Brain microvascular endothelial cell (primary cell): Measurements from ENCODE around the gene ADAM11.
A peak's percentile ranks its signal among the peaks of the same experiment; 100 is the strongest.

ENCODE experiments used
- DNase-seq: peaks from one replicate; pipeline ENCODE4 v3.0.0-alpha.2; 2020
- H3K27ac ChIP-seq: fragments of 250-450 bp; sonication (Bioruptor Pico); 2 replicates; pipeline ENCODE4 v1.5.1; 2020; ENCODE audit warnings: mild to moderate bottlenecking, moderate library complexity
- H3K27me3 ChIP-seq: fragments of 250-450 bp; sonication (Bioruptor Pico); replicated peaks from 2 replicates; pipeline ENCODE4 v1.5.1; 2020; ENCODE audit warnings: mild to moderate bottlenecking
- H3K36me3 ChIP-seq: fragments of 250-450 bp; sonication (Bioruptor Pico); replicated peaks from 2 replicates; pipeline ENCODE4 v1.5.1; 2020; ENCODE audit warnings: mild to moderate bottlenecking
- H3K4me3 ChIP-seq: 2 replicates; pipeline ENCODE4 v1.5.1; 2011; ENCODE audit warnings: low read depth, mild to moderate bottlenecking, control low read depth, low read length, moderate library complexity
- in situ Hi-C: cut with HindIII; loops from 2 replicates; pipeline ENCODE4 v1.10.0; 2017; ENCODE audit warnings: low sequenced_read_pairs, low pct_ligation_motif_present
- TF ChIP-seq, protein P1 (sequence below): IDR thresholded peaks from 2 replicates; pipeline ENCODE4 v1.5.1; 2011; ENCODE audit warnings: low read depth, mild to moderate bottlenecking, moderate library complexity, low read length, control low read depth, inconsistent platforms; ENCODE audit errors: missing control alignments

ADAM11 gene

GRCh38 chr17:44760474-44761308 lies 1.9 kb downstream of the ADAM11 start:
- Histone ChIP-seq H3K4me3 (no peak overlapping the region), H3K27ac (no peak overlapping the region), H3K27me3 (peaks cover 5% of the 10 kb centered on the region), H3K36me3 (no peaks in the 10 kb centered on the region)
- no peak for DNase-seq
- TF ChIP-seq, protein P1, sequence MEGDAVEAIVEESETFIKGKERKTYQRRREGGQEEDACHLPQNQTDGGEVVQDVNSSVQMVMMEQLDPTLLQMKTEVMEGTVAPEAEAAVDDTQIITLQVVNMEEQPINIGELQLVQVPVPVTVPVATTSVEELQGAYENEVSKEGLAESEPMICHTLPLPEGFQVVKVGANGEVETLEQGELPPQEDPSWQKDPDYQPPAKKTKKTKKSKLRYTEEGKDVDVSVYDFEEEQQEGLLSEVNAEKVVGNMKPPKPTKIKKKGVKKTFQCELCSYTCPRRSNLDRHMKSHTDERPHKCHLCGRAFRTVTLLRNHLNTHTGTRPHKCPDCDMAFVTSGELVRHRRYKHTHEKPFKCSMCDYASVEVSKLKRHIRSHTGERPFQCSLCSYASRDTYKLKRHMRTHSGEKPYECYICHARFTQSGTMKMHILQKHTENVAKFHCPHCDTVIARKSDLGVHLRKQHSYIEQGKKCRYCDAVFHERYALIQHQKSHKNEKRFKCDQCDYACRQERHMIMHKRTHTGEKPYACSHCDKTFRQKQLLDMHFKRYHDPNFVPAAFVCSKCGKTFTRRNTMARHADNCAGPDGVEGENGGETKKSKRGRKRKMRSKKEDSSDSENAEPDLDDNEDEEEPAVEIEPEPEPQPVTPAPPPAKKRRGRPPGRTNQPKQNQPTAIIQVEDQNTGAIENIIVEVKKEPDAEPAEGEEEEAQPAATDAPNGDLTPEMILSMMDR: no peak
- in situ Hi-C loops: no loop called here

DNA sequence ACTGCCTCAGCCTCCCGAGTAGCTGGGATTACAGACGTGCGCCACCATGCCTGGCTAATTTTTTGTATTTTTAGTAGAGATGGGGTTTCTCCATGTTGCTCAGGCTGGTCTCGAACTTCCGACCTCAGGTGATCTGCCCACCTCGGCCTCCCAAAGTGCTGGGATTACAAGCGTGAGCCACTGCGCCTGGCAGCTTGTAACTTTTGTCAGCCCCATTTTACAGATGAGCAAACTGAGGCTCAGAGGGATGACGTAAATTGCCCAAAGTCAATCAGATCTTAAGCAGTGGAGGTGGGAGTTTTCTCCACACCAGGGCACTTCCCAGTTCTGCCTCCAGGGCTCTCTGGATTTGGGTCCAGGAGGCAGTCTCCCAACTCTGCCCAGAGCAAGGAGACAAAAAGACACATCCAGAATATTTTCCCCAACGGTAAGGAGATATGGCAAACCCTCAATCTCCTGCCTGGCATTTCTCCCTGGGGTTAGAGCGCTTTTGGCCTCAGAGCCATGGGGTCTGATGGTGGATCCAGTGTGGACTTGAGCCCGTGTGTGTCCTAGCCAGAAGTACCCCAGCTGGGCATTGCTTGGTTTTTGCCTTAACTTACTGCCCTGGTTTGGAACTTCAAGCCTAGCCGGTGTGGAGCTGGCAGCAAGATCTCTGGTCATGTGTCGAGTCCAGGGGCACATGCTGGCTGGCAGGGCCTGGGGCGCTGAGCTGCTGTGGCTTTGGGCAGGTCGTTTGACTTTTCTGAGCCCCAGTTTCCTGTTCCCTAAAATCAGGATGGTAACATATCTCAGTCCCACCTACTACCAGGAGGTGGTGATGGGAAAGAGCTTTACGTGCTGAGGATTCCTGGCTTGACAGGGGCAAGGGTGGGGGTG lies 3.4 kb downstream of the ADAM11 start:
- DNase-seq: no peak

GRCh38 chr17:44763170-44763569 lies 4.4 kb downstream of the ADAM11 start:
- in situ Hi-C loops: no loop called here
- no peaks in the 10 kb centered on the region for H3K36me3 ChIP-seq
- no peak for DNase-seq
- TF ChIP-seq, protein P1: no peak
- H3K27ac ChIP-seq: no peak overlapping the region
- H3K27me3 ChIP-seq: peaks cover 5% of the 10 kb centered on the region
- H3K4me3 ChIP-seq: no peak overlapping the region

More for the DNA sequence above, 3.4 kb downstream of the ADAM11 start:
- Histone ChIP-seq H3K36me3 (no peaks in the 10 kb centered on the region), H3K27me3 (peaks cover 5% of the 10 kb centered on the region), H3K4me3 (no peak overlapping the region), H3K27ac (no peak overlapping the region)
- TF ChIP-seq, protein P1: peak; percentile 27
- in situ Hi-C loops: no loop called here

DNA sequence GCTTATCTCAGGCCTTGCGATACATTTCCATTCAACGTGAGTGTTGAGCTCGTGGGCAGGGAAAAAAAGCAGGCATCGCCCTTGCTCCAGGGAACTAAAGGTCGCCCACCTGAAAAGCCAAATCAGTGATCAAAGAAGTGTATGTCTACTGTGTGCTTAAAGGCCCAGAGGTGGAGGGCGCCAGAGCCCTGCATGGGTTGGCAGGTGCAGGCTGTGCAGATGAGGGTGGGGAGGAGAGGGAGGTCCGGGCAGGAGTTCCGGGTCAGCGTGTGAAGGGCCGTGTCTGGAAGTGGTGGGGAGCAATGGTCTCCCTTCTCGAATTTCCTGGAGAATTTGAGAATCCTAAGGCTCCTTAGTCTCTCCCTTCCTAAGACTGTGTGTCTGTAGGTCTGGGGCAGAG lies 7.2 kb downstream of the ADAM11 start:
- no peaks in the 10 kb centered on the region for H3K27me3 ChIP-seq
- in situ Hi-C loops: no loop called here
- DNase-seq: no peak
- H3K36me3 ChIP-seq: no peaks in the 10 kb centered on the region
- no peak overlapping the region for H3K4me3 ChIP-seq
- H3K27ac ChIP-seq: no peak overlapping the region
- TF ChIP-seq, protein P1: no peak

DNA sequence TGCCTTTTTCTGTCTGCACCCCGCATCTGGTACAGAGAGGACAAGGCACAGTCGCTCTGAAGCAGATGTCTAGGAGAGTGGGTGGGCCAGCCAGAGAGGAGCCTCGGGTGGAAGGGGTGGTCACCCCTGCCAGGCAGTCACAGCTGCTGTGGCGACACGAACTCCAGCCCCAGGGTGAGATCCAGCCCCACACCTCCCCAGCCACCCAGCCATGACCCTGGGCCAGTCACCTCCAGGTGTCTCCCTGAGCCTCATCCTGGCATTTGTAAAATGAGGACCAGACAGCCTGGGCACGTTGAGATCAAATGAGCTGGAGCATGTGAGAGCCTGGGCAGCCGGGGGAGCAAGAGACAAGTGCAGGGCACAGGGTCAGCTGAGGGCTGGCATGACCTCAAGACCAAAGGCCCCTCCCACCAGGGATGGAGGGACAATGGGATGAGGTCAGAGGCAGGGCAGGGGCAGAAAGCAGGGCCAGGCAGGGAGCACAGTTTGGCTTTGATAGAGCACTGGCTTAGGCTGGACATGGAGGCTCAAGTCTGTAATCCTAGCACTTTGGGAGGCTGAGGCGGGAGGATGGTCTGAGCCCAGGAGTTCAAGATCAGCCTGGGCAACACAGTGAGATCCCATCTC lies 7.7 kb downstream of the ADAM11 start:
- H3K4me3 ChIP-seq: no peak overlapping the region
- in situ Hi-C loops: no loop called here
- H3K36me3 ChIP-seq: no peaks in the 10 kb centered on the region
- no peak for DNase-seq
- TF ChIP-seq, protein P1: no peak
- H3K27me3 ChIP-seq: no peaks in the 10 kb centered on the region
- H3K27ac ChIP-seq: no peak overlapping the region
